ENCODE results near the gene ANAPC15. TPM values are rescaled to one million over a fixed set of nuclear protein-coding genes. Genes with fewer than 3 reads are reported as not detected.

ANAPC15 gene
- total and polyA plus RNA-seq, 2 of the 4 experiments (the other 2 are of a cell fraction), result 66.3 to 84.2 TPM

DNA sequence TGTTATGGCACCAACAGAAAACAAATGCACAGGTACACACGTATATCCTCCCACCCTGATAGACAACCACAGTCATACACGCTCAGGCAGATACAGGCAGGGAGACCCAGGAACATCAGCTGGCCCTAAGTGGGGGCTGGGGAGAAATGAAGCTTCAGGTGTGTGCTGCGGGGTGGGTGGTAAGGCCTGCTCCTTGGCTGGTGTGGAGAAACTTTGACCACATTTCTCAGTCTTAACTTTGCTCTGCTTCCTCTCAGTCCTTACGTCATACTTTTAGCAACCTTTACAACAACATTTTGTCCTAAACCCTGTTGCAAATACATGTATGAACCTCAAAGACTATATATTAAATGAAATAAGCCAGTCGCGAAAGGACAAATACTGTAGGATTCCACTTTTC is 6.7 kb upstream of the ANAPC15 start:
- Histone ChIP-seq H3K4ac (ENCODE audit: low read depth, low read length) (no peak overlapping the region), H3K27me3 (ENCODE audit: control insufficient read depth, insufficient read depth, low read length) (no peaks in the 10 kb centered on the region; the same call in 1 of the 2 replicates), H3K4me1 (ENCODE audit: control insufficient read depth, insufficient read depth, low read length) (no peaks in the 10 kb centered on the region), H2AFZ (replicated peaks; ENCODE audit: low read length, poor library complexity) (no peak overlapping the region), H3K36me3 (ENCODE audit: control insufficient read depth, insufficient read depth, low read length) (no peaks in the 10 kb centered on the region), H2BK5ac (ENCODE audit: low read depth, low read length, poor library complexity, severe bottlenecking) (no peak overlapping the region), H2AK9ac (replicated peaks; ENCODE audit: low read depth, low read length, poor library complexity) (no peak overlapping the region), H3K14ac (replicated peaks; ENCODE audit: low read depth, low read length) (no peak overlapping the region), H2BK120ac (ENCODE audit: low read depth, low read length) (no peak overlapping the region), H3K4me3 (ENCODE audit: insufficient read depth, low read depth, low read length) (no peak overlapping the region), H2AK5ac (ENCODE audit: low read depth, low read length) (no peak overlapping the region), H2BK15ac (ENCODE audit: low read depth, low read length) (no peak overlapping the region), H3K18ac (ENCODE audit: low read depth, low read length) (no peak overlapping the region), H3K23ac (ENCODE audit: low read depth, low read length) (no peak overlapping the region), H4K8ac (ENCODE audit: low read depth in 2 of 2, low read length in 2 of 2) (no peak overlapping the region), H3K56ac (ENCODE audit: extremely low read depth, insufficient read depth, low read length) (no peak overlapping the region), H4K20me1 (ENCODE audit: insufficient read depth, low read length) (no peaks in the 10 kb centered on the region), H3K9me1 (ENCODE audit: insufficient read depth, low read length) (no peaks in the 10 kb centered on the region; the same call in 1 of the 2 replicates), H3K27ac (ENCODE audit: insufficient read depth, low read length) (no peak overlapping the region), H3K9me3 (ENCODE audit: control insufficient read depth, insufficient read depth, low read length) (no peaks in the 10 kb centered on the region), H4K91ac (ENCODE audit: insufficient read depth, low read depth, low read length) (no peak overlapping the region), H2BK20ac (ENCODE audit: low read depth, low read length) (no peak overlapping the region), H3K4me2 (ENCODE audit: low read depth, low read length) (no peak overlapping the region), H3K79me1 (ENCODE audit: low read depth in 1 of 2, low read length in 2 of 2) (no peaks in the 10 kb centered on the region), H4K5ac (ENCODE audit: low read depth, low read length) (no peak overlapping the region), H3K9ac (ENCODE audit: low read depth, low read length) (no peak overlapping the region)
- ChIA-PET POLR2A (ENCODE audit: unreplicated experiment) (no interaction called here), CTCF (no interaction called here)
- no CpG with 5 or more reads among the region's 6 CpGs for WGBS, 2 experiments (ENCODE audit: extremely low coverage in 2 of 2, insufficient read length in 1 of 2)
- no TSS peak for BruUV-seq (replicated peaks)
- in situ Hi-C loops (cut with MboI; ENCODE audit: low sequenced_read_pairs), result no loop called here
- TF ChIP-seq BHLHE40 (IDR thresholded peaks at IDR 0.05; ENCODE audit: low read depth, low read length) (no peak), NFE2L2 (IDR thresholded peaks at IDR 0.05; ENCODE audit: low read depth, low read length) (no peak), RFX5 (IDR thresholded peaks at IDR 0.05; ENCODE audit: low read depth, low read length) (no peak), CHD1 (IDR thresholded peaks at IDR 0.05; ENCODE audit: low read depth, low read length) (no peak), SMC3 (IDR thresholded peaks at IDR 0.05; ENCODE audit: low read depth, low read length) (no peak), POLR2A (IDR thresholded peaks at IDR 0.05; ENCODE audit: low read depth, low read length) (no peak), FOS (IDR thresholded peaks at IDR 0.05; ENCODE audit: low read depth, low read length) (no peak), RAD21 (IDR thresholded peaks at IDR 0.05; ENCODE audit: low read length) (no peak), MAFK (IDR thresholded peaks at IDR 0.05; ENCODE audit: low read depth, low read length) (no peak), MAZ (IDR thresholded peaks at IDR 0.05; ENCODE audit: borderline replicate concordance, low read depth, low read length) (no peak), USF2 (IDR thresholded peaks at IDR 0.05; ENCODE audit: low read depth, low read length) (no peak), MXI1 (IDR thresholded peaks at IDR 0.05; ENCODE audit: borderline replicate concordance, low read depth, low read length) (no peak), RCOR1 (IDR thresholded peaks at IDR 0.05; ENCODE audit: insufficient replicate concordance, low read length) (no peak), CEBPB (IDR thresholded peaks at IDR 0.05; ENCODE audit: low read depth, low read length) (no peak)
- TF ChIP-seq, protein P1, sequence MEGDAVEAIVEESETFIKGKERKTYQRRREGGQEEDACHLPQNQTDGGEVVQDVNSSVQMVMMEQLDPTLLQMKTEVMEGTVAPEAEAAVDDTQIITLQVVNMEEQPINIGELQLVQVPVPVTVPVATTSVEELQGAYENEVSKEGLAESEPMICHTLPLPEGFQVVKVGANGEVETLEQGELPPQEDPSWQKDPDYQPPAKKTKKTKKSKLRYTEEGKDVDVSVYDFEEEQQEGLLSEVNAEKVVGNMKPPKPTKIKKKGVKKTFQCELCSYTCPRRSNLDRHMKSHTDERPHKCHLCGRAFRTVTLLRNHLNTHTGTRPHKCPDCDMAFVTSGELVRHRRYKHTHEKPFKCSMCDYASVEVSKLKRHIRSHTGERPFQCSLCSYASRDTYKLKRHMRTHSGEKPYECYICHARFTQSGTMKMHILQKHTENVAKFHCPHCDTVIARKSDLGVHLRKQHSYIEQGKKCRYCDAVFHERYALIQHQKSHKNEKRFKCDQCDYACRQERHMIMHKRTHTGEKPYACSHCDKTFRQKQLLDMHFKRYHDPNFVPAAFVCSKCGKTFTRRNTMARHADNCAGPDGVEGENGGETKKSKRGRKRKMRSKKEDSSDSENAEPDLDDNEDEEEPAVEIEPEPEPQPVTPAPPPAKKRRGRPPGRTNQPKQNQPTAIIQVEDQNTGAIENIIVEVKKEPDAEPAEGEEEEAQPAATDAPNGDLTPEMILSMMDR (conservative IDR thresholded peaks at IDR 0.05; ENCODE audit: low read depth, low read length), result no peak
- TF ChIP-seq, protein P2, sequence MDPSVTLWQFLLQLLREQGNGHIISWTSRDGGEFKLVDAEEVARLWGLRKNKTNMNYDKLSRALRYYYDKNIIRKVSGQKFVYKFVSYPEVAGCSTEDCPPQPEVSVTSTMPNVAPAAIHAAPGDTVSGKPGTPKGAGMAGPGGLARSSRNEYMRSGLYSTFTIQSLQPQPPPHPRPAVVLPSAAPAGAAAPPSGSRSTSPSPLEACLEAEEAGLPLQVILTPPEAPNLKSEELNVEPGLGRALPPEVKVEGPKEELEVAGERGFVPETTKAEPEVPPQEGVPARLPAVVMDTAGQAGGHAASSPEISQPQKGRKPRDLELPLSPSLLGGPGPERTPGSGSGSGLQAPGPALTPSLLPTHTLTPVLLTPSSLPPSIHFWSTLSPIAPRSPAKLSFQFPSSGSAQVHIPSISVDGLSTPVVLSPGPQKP (IDR thresholded peaks at IDR 0.05; ENCODE audit: borderline replicate concordance, low read depth, low read length), result no peak
- DNase-seq, result no peak
- no peak for ATAC-seq (ENCODE audit: low read depth)
- intact Hi-C loops (cut with micrococcal nuclease), result no loop called here
- dilution Hi-C loops (cut with HindIII; ENCODE audit: low sequenced_read_pairs, unreplicated experiment), result no loop called here
